WI38 (cell line): Measurements from ENCODE around the gene GSTT2.
"Not testable (repeated sequence)": the region's sequence is repeated elsewhere in the genome, so short reads cannot be mapped to it uniquely, and the experiment has no call there.

Experiments used
- H3K4me3 ChIP-seq: 2 replicates; pipeline ENCODE4 v1.5.1; 2011; ENCODE audit warnings: low read depth, mild to moderate bottlenecking, control low read depth, low read length
- TF ChIP-seq, protein P1 (sequence below): IDR thresholded peaks from 2 replicates; pipeline ENCODE4 v1.5.1; 2012; ENCODE audit warnings: low read depth, mild to moderate bottlenecking, control low read depth, low read length

The GSTT2 gene

DNA sequence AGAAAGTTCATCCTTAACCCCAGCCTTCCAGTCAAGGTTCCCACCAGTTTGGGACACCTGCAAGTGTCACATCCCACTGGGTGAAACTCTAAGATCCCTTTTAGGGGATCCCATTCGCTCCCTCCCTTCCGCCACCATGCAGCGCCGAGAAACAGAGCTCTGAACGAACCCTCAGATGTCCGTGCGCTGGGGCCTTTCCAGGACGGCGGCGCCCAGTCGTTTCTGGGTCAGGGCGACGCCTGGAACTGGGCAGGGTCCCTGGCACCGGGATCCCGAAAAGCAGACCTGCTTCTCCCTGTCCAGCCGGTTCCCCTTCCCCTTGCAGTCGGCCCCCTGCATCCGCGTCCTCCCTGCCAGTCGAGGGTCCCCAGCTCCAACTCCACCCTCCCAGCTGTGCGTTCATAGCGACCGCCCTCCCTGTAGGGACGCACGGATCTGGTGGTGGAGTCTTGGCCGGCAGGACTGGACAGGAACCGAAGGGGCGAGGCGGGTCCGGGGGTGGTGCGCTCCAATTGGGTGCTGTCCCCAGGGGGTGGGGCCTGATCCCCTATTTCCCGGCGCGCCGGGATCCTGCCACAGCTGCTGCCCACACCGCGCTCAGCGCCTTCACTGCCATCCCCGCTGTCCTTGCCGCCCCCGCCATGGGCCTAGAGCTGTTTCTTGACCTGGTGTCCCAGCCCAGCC lies at the start of gene GSTT2:
GSTT2 (plus strand) TSS at position 578 of the 684 bp plus-strand sequence.
- not testable (repeated sequence) for H3K4me3 ChIP-seq

DNA sequence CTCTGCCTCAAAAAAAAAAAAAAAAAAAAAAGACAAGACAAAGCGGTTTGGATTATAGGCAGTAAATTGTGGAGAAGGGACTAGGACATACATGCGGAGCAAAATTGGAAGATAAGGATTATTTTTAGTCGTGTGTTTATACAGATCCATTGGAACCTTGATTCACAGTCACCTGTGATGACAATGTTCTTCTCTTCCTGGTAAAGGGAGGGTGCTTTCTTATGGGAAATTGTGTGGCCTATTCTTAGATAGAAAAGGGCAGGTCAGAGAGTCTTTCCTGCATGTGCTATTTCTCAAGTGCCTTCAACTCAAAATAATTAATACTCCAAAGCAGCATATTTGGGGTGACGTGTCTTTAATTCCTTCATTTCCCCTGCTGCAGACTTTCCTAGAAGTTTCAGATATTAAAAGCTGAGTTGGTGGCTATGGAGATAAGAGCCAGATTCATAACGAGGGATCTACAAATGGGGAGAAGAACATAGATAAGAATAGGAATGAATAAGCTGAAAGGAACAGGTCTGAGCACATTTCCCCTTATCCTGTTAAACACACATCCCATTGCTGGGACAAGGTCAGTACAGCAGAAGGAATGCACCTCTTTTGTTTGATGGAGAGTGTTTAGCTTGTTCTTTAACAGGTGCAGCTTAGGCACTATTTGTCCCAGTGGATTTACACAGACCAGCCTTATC lies 41.5 kb upstream of the GSTT2 start:
- TF ChIP-seq, protein P1, sequence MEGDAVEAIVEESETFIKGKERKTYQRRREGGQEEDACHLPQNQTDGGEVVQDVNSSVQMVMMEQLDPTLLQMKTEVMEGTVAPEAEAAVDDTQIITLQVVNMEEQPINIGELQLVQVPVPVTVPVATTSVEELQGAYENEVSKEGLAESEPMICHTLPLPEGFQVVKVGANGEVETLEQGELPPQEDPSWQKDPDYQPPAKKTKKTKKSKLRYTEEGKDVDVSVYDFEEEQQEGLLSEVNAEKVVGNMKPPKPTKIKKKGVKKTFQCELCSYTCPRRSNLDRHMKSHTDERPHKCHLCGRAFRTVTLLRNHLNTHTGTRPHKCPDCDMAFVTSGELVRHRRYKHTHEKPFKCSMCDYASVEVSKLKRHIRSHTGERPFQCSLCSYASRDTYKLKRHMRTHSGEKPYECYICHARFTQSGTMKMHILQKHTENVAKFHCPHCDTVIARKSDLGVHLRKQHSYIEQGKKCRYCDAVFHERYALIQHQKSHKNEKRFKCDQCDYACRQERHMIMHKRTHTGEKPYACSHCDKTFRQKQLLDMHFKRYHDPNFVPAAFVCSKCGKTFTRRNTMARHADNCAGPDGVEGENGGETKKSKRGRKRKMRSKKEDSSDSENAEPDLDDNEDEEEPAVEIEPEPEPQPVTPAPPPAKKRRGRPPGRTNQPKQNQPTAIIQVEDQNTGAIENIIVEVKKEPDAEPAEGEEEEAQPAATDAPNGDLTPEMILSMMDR = no peak
- no peak overlapping the region for H3K4me3 ChIP-seq

DNA sequence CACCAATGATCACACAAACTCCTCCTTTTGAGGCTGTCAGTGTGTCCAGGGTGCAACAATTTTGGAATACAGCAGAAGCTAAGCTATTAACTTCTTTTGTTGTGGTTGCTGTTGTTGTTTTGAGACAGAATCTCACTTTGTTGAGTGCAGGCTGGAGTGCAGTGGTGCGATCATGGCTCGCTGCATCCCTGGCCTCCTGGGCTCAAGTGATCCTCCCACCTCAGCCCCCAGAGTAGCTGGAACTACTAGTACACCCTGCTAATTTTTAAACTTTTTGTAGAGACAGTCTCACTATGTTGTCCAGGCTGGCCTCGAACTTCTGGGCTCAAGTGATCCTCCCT lies 40.9 kb upstream of the GSTT2 start:
- TF ChIP-seq, protein P1 = no peak
- H3K4me3 ChIP-seq = no peak overlapping the region

DNA sequence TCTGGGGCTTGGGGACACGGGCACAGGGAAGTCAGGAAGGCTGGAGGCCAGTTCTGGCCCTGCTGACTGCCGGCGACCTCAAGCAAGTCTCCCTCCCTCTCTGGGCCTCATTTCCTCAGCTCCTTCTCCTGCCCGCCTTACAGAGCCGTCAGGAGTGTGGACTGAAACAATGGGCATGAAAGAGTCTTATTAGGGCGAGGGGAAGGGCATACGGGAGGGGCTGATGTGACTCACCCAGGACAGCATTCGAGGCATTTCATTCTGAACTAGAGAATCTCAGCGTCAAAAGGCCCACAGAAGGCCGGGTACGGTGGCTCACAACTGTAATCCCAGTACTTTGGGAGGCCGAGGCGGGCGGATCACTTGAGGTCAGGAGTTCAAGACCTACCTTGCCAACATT lies 39.8 kb upstream of the GSTT2 start:
- not testable (repeated sequence) for H3K4me3 ChIP-seq

DNA sequence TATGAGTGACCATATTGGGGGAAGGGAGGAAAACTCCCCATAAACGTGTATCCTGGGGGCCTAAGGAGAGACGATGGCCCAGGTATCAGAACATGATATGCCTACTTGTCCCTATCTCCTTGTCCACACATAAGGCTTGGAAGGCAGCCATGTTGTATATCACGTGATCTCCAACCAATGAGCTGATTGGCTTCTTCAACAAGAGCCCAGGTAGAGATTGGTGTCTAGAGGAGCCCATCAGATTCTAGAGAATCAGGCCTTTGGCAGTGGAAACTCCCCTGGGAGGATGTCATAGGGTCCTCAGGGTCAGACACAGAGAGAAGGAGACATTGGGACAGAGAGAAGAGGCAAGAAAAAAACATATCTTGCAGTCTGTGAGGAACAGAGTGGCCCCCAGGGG lies 32.5 kb upstream of the GSTT2 start:
- H3K4me3 ChIP-seq = not testable (repeated sequence)

DNA sequence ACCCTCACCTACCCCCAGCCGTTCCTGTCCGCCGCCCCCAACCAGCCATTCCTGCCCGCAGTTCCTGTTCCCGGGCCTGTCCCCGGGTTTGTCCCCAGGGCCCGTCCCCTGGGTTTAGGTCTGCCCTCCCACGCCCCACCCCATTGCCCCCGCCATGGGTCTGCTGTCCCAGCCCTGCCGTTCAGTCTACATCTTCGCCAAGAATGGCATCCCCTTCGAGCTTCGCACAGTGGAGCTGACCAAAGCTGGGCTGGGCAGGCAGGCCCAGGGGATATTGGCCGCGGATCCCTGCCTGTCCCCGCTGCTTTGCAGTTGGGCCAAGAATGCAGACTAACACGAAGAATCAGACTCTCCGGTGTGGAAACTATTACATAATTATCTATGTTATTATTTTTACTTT lies 30.2 kb upstream of the GSTT2 start:
- not testable (repeated sequence) for H3K4me3 ChIP-seq

DNA sequence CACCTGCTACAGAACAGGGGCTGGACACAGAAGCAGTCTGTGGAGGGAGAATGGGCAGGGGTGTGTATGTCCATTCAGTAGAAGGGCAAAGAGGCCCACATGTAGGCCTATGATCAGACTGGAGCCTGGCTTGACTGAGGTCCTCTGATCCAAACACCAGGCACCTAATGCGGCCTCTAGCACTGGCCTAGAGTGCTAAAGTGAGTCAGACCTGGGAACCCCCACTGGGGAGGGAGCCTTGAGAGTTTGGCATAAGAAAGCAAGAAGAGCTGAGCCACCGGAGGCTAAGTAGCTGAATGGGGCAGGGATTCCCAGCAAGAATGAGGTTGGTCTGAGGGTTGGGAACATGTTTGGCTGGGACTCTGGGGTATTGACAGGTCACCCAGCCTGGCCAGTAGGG lies 28.6 kb upstream of the GSTT2 start:
- H3K4me3 ChIP-seq = not testable (repeated sequence)

DNA sequence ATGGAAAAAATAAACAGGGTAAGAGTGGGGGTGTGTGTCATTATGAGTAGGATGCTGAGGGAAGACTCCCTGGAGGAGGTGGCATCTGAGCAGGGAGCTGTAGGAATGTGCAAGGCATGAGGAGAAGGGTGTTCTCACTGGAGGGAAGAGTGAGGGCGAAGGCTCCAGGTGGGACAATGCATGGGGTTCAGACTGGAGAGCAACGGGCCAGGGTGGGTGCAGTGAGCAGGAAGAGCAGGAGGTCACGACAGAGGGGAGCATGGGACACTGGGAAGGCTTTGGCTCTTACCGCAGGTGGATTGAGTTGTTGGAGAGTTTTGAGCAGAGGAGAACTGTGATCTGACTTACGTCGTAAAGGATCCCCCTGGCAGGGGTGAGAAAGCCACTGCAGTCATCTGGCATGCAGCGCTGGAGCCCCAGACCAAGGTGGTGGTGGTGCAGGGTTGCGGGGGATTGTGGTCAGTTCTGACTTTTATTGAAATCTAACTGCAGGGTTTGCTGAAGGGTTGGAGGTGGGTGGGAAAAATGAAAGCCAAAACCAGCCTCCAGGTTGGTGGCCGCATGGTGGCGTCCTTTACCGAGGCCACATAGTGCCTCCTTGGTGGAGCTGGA lies 27.0 kb upstream of the GSTT2 start:
- H3K4me3 ChIP-seq = not testable (repeated sequence)

DNA sequence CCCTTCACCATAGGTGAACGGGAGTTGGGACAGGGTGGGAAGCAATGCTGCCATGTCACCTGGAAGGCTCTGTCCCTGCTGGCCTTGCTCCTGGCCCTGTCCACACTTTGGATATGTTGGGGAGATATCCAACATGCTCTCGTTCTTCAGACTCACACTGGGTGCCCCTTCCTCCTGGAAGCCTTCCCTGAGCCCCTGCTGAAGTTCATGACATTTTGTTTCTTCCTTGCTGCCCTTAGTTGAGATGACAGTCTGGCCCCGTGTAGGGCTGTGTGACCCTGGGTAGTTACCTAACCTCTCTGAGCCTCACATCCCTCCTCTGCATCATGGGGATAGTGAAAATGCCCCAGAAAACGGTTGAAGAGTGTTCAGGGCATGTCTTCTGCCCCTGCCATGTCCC lies 26.4 kb upstream of the GSTT2 start:
- not testable (repeated sequence) for H3K4me3 ChIP-seq

DNA sequence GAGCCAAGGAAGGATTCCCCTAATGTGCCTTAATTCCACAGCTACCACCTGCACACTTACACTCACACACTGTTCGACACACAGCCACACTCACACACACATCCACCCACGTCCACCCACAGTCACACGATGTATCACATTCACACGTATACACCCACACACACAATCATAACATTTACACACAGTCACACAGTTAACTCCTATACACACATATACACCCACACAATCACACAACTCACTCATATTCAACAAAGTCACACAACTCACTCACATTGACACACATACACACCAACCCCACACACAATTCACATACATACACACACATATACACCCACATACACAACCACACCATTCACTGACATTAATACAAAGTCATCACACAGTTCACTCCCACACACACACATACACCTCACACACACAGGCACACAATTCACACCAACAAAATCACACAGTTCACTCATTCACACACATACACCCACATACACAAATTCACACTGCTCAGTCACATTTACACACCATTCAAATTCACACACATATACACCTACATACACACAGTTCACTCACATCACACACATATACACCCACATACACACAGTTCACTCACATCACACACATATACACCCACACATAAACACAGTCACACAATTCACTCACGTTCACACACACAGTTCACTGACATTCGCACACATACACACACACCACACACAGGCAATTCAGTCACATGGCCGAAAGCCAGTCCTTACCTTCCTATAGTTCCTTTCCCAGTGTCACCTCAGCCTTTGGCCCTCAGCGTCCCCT lies 25.5 kb upstream of the GSTT2 start:
- H3K4me3 ChIP-seq = not testable (repeated sequence)

DNA sequence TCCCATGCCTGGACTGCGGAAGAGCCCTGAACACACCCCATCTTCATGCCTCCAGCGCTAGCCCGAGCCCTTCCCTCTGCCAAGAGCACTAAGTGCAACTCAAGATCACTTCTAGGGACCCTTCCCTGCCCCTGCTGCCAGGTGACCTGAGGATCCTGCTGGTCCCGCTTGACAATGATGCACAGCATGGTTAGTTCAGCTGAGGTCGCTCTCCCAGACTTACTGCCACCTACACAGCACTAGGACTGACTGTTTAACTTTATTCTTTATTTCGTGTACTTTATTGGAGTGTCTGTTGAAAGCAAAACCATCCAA lies 25.0 kb upstream of the GSTT2 start:
- H3K4me3 ChIP-seq = not testable (repeated sequence)

DNA sequence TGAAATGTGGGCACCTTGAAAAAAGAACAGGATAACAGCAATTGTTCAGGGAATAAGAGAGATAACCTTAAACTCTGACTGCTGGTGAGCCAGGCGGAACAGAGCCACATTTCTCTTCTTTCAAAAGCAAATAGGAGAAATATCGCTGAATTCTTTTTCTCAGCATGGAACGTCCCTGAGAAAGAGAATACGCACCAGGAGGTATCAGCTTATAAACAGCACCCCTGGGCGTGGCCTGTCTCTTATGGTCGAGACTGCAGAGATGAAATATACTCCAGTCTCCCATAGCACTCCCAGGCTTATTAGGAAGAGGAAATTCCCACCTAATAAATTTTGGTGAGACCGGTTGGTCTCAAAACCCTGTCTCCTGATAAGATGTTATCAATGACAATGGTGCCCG lies 24.0 kb upstream of the GSTT2 start:
- not testable (repeated sequence) for H3K4me3 ChIP-seq
